ENCODE data around the gene CYP4F22. TPM values are rescaled to one million over a fixed set of nuclear protein-coding genes. Genes with fewer than 3 reads are reported as not detected.

CYP4F22 gene
- total RNA-seq, 1 experiment from 2014 or later: 78.3 TPM

DNA sequence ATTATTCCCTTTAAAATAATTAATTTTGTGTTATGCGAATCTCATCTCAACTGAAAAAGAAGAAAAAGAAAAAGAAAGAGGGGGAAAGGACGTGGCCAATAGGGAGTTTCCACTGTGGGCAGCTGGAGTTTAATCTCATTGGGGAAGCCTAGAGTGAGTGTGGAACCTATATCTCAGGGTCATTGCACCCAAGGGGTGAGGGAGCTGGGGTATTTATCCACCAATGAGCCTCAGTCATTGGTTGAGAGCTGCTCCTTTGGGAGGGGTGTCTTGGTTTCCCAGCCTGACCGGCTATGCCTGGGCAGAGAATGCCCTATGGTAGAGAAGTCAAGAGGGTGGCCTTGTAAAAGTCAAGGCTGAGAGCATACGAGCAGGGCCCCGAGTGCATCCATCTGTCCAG, 16.5 kb downstream of the CYP4F22 start:
- no TSS peak for BruUV-seq (replicated peaks)
- DNase-seq (ENCODE audit: low spot score): no peak
- H3K4me1 ChIP-seq (ENCODE audit: insufficient read depth, low read length, poor library complexity, severe bottlenecking): no peaks in the 10 kb centered on the region
- POLR2A ChIA-PET (ENCODE audit: low non-redundant PET): no interaction called here
- H3K9me3 ChIP-seq (ENCODE audit: low read depth, low read length, poor library complexity, severe bottlenecking): no peaks in the 10 kb centered on the region
- TF ChIP-seq, protein P1, sequence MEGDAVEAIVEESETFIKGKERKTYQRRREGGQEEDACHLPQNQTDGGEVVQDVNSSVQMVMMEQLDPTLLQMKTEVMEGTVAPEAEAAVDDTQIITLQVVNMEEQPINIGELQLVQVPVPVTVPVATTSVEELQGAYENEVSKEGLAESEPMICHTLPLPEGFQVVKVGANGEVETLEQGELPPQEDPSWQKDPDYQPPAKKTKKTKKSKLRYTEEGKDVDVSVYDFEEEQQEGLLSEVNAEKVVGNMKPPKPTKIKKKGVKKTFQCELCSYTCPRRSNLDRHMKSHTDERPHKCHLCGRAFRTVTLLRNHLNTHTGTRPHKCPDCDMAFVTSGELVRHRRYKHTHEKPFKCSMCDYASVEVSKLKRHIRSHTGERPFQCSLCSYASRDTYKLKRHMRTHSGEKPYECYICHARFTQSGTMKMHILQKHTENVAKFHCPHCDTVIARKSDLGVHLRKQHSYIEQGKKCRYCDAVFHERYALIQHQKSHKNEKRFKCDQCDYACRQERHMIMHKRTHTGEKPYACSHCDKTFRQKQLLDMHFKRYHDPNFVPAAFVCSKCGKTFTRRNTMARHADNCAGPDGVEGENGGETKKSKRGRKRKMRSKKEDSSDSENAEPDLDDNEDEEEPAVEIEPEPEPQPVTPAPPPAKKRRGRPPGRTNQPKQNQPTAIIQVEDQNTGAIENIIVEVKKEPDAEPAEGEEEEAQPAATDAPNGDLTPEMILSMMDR (conservative IDR thresholded peaks at IDR 0.05; ENCODE audit: low read depth, low read length): no peak
- no peak for TF ChIP-seq EZH2 (IDR thresholded peaks at IDR 0.05; ENCODE audit: borderline replicate concordance, low read depth, low read length, poor library complexity, severe bottlenecking)
- intact Hi-C loops (cut with micrococcal nuclease; ENCODE audit: unreplicated experiment): no loop called here
- peaks cover 62% of the 10 kb centered on the region for H3K36me3 ChIP-seq (ENCODE audit: insufficient read depth, low read length, poor library complexity, severe bottlenecking)
- H3K27me3 ChIP-seq (replicated peaks; ENCODE audit: insufficient read depth, low read depth, low read length, poor library complexity): no peaks in the 10 kb centered on the region
- no peak overlapping the region for H3K4me3 ChIP-seq (ENCODE audit: low read depth, low read length, poor library complexity, severe bottlenecking)
- no peak overlapping the region for H3K27ac ChIP-seq (ENCODE audit: low read depth, low read length, poor library complexity, severe bottlenecking)
- CTCF ChIA-PET: no interaction called here

DNA sequence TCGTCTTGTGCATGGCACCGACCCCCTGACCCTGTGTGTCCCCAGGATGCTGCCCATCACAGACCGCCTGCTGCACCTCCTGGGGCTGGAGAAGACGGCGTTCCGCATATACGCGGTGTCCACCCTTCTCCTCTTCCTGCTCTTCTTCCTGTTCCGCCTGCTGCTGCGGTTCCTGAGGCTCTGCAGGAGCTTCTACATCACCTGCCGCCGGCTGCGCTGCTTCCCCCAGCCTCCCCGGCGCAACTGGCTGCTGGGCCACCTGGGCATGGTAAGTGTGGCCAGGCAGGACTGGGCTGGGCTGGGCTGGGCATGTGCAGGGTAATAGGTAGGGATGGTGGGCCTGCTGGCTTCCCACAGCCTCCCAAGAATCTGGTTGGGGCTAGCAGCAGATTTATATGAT, 17.0 kb downstream of the CYP4F22 start:
- no peak for DNase-seq (ENCODE audit: low spot score)
- Histone ChIP-seq H3K9me3 (ENCODE audit: low read depth, low read length, poor library complexity, severe bottlenecking) (no peaks in the 10 kb centered on the region), H3K27me3 (replicated peaks; ENCODE audit: insufficient read depth, low read depth, low read length, poor library complexity) (no peaks in the 10 kb centered on the region), H3K4me1 (ENCODE audit: insufficient read depth, low read length, poor library complexity, severe bottlenecking) (no peaks in the 10 kb centered on the region), H3K4me3 (ENCODE audit: low read depth, low read length, poor library complexity, severe bottlenecking) (no peak overlapping the region), H3K36me3 (ENCODE audit: insufficient read depth, low read length, poor library complexity, severe bottlenecking) (peaks cover 68% of the 10 kb centered on the region), H3K27ac (ENCODE audit: low read depth, low read length, poor library complexity, severe bottlenecking) (no peak overlapping the region)
- POLR2A ChIA-PET (ENCODE audit: low non-redundant PET): no interaction called here
- CTCF ChIA-PET: no interaction called here
- TF ChIP-seq, protein P1 (conservative IDR thresholded peaks at IDR 0.05; ENCODE audit: low read depth, low read length): no peak
- no peak for TF ChIP-seq EZH2 (IDR thresholded peaks at IDR 0.05; ENCODE audit: borderline replicate concordance, low read depth, low read length, poor library complexity, severe bottlenecking)
- intact Hi-C loops (cut with micrococcal nuclease; ENCODE audit: unreplicated experiment): no loop called here
- no TSS peak for BruUV-seq (replicated peaks)

DNA sequence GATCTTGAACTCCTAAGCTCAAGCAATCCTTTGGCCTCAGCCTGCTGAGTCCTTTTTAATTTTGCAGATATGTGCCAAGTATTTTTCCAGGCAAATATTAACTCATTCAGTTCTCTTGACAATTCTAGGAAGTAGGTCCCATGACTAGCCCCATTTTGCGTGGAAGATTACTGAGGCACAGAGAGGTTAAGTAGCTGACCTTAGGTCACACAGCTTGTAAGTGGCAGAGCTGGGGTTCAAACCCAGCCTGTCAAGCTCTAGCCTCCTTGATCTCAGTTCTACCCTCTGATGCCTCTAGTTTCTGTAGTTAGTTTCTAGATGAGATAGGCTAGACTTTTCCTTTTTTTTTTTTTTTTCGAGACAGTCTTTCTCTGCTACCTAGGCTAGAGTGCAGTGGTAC, 18.1 kb downstream of the CYP4F22 start:
- ChIA-PET POLR2A (ENCODE audit: low non-redundant PET) (no interaction called here), CTCF (no interaction called here)
- Histone ChIP-seq H3K4me1 (ENCODE audit: insufficient read depth, low read length, poor library complexity, severe bottlenecking) (no peaks in the 10 kb centered on the region), H3K27me3 (replicated peaks; ENCODE audit: insufficient read depth, low read depth, low read length, poor library complexity) (no peaks in the 10 kb centered on the region), H3K36me3 (ENCODE audit: insufficient read depth, low read length, poor library complexity, severe bottlenecking) (peaks cover 79% of the 10 kb centered on the region), H3K27ac (ENCODE audit: low read depth, low read length, poor library complexity, severe bottlenecking) (no peak overlapping the region), H3K4me3 (ENCODE audit: low read depth, low read length, poor library complexity, severe bottlenecking) (no peak overlapping the region), H3K9me3 (ENCODE audit: low read depth, low read length, poor library complexity, severe bottlenecking) (no peaks in the 10 kb centered on the region)
- DNase-seq (ENCODE audit: low spot score): no peak
- intact Hi-C loops (cut with micrococcal nuclease; ENCODE audit: unreplicated experiment): no loop called here
- no TSS peak for BruUV-seq (replicated peaks)
- TF ChIP-seq, protein P1 (conservative IDR thresholded peaks at IDR 0.05; ENCODE audit: low read depth, low read length): no peak
- TF ChIP-seq EZH2 (IDR thresholded peaks at IDR 0.05; ENCODE audit: borderline replicate concordance, low read depth, low read length, poor library complexity, severe bottlenecking): no peak
